ENCODE data around the gene RECK.
"Not testable (repeated sequence)": the region's sequence is repeated elsewhere in the genome, so short reads cannot be mapped to it uniquely, and the experiment has no call there.

The RECK gene

GRCh38 chr9:36116593-36116992, 79.9 kb downstream of the RECK start:
- DNase-seq, result no peak

GRCh38 chr9:36118201-36118600, 81.5 kb downstream of the RECK start:
- DNase-seq, result no peak

- DNase-seq, result no peak
These were observed 82.0 kb downstream of the RECK start for GRCh38 chr9:36118706-36119105.

- no peak for DNase-seq
These were observed 82.8 kb downstream of the RECK start for GRCh38 chr9:36119476-36119875.

- DNase-seq, result no peak
These were observed 84.0 kb downstream of the RECK start for GRCh38 chr9:36120705-36121104.

GRCh38 chr9:36121971-36122370, 85.3 kb downstream of the RECK start:
- no peak for DNase-seq

GRCh38 chr9:36123515-36123914, 86.8 kb downstream of the RECK start:
- no peak for DNase-seq

GRCh38 chr9:36125062-36125855, 88.5 kb downstream of the RECK start:
- no peak for DNase-seq

- no peak for DNase-seq
These were observed 89.5 kb downstream of the RECK start for GRCh38 chr9:36126016-36126730.

- no peak for DNase-seq
These were observed 91.0 kb downstream of the RECK start for GRCh38 chr9:36127652-36128244.

- DNase-seq, result no peak
These were observed 91.6 kb downstream of the RECK start for GRCh38 chr9:36128349-36128748.

- no peak for DNase-seq
These were observed 92.4 kb downstream of the RECK start for GRCh38 chr9:36129139-36129538.

- DNase-seq, result not testable (repeated sequence)
These were observed 95.0 kb downstream of the RECK start for GRCh38 chr9:36131666-36132065.

GRCh38 chr9:36132086-36132485, 95.4 kb downstream of the RECK start:
- DNase-seq, result no peak

GRCh38 chr9:36134761-36135505, 98.2 kb downstream of the RECK start:
- no peak for DNase-seq

- DNase-seq, result no peak
These were observed 99.1 kb downstream of the RECK start for GRCh38 chr9:36135741-36136271.

- peak; percentile 60 to 80 for DNase-seq
These were observed 99.7 kb downstream of the RECK start, which contains the start of gene GLIPR2 for GRCh38 chr9:36136272-36136893. GLIPR2 (plus strand) TSS chr9:36136733; CDS start chr9:36136779, 46 bp downstream.

- no peak for DNase-seq
These were observed 100.2 kb downstream of the RECK start for GRCh38 chr9:36136894-36137391.

GRCh38 chr9:36137392-36138004, 100.8 kb downstream of the RECK start:
- peak in 1 of 2 donors; percentile 21 for DNase-seq

GRCh38 chr9:36138496-36138895, 101.8 kb downstream of the RECK start:
- no peak for DNase-seq

GRCh38 chr9:36138901-36139300, 102.2 kb downstream of the RECK start:
- no peak for DNase-seq

All from hippocampal formation (tissue), 2 donors.